Heart left ventricle (tissue), 13 donors: ENCODE results near the gene MEX3A.

Experiments used
- POLR2A ChIP-seq, 2 donors: fragments of 450-650 bp; IDR thresholded peaks; one replicate each; pipeline ENCODE4 v1.6.1; 2017; ENCODE audit warnings: antibody characterized with exemption in 2 of 2, mild to moderate bottlenecking in 2 of 2, moderate library complexity in 2 of 2
- TF ChIP-seq, protein P1 (sequence below), 12 donors: fragments of 200-600 bp; sonication (generic) in 4 of 12; IDR thresholded peaks; one replicate each; pipeline versions ENCODE4 v1.5.0 to v1.8.0; 2018 to 2022; ENCODE audit warnings: antibody characterized with exemption in 12 of 12, mild to moderate bottlenecking in 5 of 12
- donor health status: ischemic (EF 13 %, LVEDD 7.1; RV severe dilation, severe dysfunction).
- donor health status: DM: no; HTN: yes; CAD: no.
- donor health status: DM: no; HTN: no; CAD: no.
- donor health status: ischemic (EF 25% LVEDD 6.9; RV normal size, moderate dysfunction).
- donor health status: ischemic (EF 25% LVEDD 5.7; RV mildly dilated, moderate dysfunction).
- donor health status: ischemic (EF 35%, LVEDD 5.7; RV mildly dilated, moderate dysfunction).
- donor health status: nonischemic (EF 11% LVEDD 7.7; RV severe dilation, severe dysfunction).
- donor health status: DM: yes; HTN: yes; CAD: no.
- donor health status: PGD.
- donor health status: ischemic (EF 29% LVEDD 5.4; RV normal size, mild dysfunction).
- donor health status: nonischemic (EF 23%, LVEDD 6.1; RV moderate dilation, normal function).

DNA sequence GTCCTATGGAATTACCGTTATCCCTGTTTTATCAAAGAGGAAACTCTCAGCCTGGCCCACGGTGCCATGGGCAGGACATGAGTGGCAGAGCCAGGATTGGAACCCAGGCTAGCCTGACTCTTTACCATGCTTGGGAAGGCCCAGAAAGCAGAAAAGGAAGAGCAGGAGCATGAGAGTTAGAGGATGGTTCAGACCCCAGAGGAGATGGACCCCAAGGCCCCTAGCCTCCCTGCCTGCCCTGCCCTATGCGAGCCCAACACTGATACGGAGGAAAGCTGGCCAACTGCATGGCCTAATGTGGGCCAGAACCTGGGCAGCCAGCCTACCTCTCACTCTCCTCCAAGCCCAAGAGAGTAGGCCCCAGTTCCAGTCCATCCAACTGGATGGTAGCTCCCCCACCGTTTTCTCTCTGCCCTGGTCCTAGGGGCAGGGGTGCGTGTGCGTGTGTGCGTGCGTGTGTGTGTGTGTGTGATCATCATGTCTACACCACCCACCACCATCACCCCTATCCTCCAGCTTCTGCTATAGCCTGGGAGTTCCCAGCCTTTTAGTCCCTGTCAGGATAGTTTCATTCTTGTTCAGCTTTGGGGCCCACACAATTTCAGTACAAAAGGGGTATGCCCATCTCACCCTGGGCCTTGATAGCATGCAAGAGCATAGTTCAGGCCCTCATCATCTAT is 15.4 kb upstream of the MEX3A start:
- TF ChIP-seq, protein P1, sequence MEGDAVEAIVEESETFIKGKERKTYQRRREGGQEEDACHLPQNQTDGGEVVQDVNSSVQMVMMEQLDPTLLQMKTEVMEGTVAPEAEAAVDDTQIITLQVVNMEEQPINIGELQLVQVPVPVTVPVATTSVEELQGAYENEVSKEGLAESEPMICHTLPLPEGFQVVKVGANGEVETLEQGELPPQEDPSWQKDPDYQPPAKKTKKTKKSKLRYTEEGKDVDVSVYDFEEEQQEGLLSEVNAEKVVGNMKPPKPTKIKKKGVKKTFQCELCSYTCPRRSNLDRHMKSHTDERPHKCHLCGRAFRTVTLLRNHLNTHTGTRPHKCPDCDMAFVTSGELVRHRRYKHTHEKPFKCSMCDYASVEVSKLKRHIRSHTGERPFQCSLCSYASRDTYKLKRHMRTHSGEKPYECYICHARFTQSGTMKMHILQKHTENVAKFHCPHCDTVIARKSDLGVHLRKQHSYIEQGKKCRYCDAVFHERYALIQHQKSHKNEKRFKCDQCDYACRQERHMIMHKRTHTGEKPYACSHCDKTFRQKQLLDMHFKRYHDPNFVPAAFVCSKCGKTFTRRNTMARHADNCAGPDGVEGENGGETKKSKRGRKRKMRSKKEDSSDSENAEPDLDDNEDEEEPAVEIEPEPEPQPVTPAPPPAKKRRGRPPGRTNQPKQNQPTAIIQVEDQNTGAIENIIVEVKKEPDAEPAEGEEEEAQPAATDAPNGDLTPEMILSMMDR (IDR thresholded peaks at IDR 0.05) = no peak
- no peak for TF ChIP-seq POLR2A (IDR thresholded peaks at IDR 0.05)
